ENCODE measurements around the gene PLA2G2C.

The PLA2G2C gene

DNA sequence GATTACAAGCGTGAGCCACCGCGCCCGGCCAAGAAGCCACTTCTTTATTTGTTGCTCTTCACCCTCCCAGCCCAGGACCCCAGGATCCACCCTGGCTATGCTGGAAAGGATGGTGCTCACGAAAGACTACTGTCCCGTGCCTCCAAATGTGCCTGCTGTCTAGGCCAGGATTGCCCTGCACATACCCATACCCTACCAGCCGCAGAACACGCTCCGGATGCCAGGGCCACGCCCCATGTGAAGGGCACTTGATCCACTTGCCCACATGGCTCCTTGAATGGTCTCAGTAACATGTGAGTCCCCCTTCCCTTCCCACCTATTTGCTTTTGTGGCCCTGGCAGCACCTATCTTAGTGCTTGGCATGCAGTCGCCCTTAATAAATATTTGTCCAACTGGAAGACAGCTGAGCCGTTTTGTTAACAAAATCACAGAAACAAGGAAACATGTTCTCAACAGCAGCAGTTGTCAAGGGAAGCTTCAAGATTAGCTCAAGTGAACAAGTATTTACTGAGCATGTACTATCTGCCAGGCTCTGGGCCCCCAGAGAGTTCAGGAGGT lies 14.2 kb downstream of the PLA2G2C start:
- in situ Hi-C loops (cut with MboI; ENCODE audit: low sequenced_read_pairs, unreplicated experiment), result loop anchor here (25.0 kb wide), 1 partner anchor 260 kb away; the partner anchor contains the start of gene PLA2G2E
- no peak for DNase-seq (ENCODE audit: low spot score)
- TF ChIP-seq, protein P1, sequence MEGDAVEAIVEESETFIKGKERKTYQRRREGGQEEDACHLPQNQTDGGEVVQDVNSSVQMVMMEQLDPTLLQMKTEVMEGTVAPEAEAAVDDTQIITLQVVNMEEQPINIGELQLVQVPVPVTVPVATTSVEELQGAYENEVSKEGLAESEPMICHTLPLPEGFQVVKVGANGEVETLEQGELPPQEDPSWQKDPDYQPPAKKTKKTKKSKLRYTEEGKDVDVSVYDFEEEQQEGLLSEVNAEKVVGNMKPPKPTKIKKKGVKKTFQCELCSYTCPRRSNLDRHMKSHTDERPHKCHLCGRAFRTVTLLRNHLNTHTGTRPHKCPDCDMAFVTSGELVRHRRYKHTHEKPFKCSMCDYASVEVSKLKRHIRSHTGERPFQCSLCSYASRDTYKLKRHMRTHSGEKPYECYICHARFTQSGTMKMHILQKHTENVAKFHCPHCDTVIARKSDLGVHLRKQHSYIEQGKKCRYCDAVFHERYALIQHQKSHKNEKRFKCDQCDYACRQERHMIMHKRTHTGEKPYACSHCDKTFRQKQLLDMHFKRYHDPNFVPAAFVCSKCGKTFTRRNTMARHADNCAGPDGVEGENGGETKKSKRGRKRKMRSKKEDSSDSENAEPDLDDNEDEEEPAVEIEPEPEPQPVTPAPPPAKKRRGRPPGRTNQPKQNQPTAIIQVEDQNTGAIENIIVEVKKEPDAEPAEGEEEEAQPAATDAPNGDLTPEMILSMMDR (IDR thresholded peaks at IDR 0.05; ENCODE audit: borderline replicate concordance, control extremely low read depth, extremely low read depth, insufficient read depth, missing control alignments), result no peak

DNA sequence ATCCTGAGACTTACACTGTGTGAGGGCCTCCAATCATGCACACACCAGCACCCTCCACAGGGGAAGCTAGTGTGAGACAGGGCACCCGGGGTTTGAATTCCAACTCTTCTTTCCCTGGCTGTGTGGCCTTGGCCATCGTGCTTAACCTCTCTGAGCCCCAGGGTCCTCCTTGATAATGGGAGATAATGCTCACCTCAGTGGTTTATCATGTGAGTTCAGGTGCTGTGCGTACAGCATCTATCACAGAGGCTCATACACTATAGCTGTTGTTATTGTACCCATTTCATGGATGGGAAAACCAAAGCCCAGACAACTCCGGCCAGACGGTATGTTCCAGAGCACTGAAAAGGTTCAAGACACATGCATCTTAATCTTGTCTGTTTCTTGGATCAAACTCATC lies 16.4 kb downstream of the PLA2G2C start:
- DNase-seq (ENCODE audit: low spot score), result no peak
- TF ChIP-seq, protein P1 (IDR thresholded peaks at IDR 0.05; ENCODE audit: borderline replicate concordance, control extremely low read depth, extremely low read depth, insufficient read depth, missing control alignments), result no peak
- in situ Hi-C loops (cut with MboI; ENCODE audit: low sequenced_read_pairs, unreplicated experiment), result loop anchor here (25.0 kb wide), 1 partner anchor 258 kb away; the partner anchor contains the start of gene PLA2G2E

DNA sequence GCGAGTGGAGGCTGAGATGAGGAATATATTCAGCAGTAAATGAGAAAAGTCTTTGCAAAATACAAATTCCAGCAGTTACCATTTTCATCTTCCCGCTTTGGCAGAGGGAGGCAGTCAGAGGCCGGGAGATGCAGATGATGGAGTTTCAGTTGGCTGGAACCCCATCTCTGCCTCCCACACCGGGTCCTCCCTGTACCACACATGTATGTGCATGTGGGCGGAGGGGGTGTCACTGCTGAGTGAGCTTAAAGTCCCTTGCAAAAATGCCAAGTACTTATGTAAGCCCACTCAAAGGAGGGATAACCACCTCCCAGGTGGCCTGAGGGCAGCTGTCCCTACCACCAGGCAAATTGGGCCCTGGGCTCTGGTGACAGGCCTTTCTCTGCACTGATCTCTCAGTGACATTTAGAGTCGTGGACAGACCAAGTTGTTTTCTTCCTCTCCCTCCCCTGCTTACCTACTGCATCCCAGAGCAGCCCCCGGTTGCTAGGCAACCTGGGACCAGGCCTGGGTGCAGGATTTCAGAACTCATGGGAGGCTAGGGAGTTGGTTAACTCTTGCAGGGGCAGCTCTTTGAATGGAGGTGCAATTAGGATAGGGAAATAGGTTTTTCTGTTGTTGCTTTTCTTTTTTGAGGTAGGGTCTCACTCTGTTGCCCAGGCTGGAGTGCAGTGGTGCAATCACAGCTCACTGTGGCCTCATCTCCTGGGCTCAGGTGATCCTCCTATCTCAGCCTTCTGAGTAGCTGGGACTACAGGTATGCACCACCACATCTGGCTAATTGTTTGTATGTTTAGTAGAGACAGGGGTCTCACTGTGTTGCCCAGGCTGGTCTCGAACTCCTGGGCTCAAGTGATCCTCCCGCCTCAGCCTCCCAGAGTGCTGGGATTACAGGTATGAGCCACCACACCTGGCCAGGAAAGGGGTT lies 17.5 kb downstream of the PLA2G2C start:
- TF ChIP-seq, protein P1 (IDR thresholded peaks at IDR 0.05; ENCODE audit: borderline replicate concordance, control extremely low read depth, extremely low read depth, insufficient read depth, missing control alignments), result no peak
- no peak for DNase-seq (ENCODE audit: low spot score)
- in situ Hi-C loops (cut with MboI; ENCODE audit: low sequenced_read_pairs, unreplicated experiment), result loop anchor here (25.0 kb wide), 1 partner anchor 257 kb away; the partner anchor contains the start of gene PLA2G2E

DNA sequence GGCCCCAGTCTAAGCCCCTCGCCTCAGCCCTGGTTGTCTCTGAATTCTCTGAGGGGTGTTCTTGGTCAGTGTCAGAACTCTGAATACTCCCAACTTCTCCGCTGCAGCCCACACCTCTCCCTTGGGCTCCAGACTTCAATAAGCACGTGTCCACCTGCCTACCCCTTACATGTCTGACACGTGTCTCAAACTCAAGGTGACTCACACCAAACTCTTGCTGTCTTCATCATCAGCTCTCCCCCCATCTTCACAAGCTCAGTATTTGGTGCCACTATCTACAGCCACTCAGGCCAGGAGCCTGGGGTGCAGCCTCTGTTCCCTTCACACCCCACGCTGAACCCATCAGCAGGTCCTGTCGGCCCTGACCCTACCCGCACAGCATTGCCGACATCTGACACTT lies 19.2 kb downstream of the PLA2G2C start:
- TF ChIP-seq, protein P1 (IDR thresholded peaks at IDR 0.05; ENCODE audit: borderline replicate concordance, control extremely low read depth, extremely low read depth, insufficient read depth, missing control alignments), result no peak
- DNase-seq (ENCODE audit: low spot score), result no peak
- in situ Hi-C loops (cut with MboI; ENCODE audit: low sequenced_read_pairs, unreplicated experiment), result loop anchor here (25.0 kb wide), 1 partner anchor 255 kb away; the partner anchor contains the start of gene PLA2G2E

DNA sequence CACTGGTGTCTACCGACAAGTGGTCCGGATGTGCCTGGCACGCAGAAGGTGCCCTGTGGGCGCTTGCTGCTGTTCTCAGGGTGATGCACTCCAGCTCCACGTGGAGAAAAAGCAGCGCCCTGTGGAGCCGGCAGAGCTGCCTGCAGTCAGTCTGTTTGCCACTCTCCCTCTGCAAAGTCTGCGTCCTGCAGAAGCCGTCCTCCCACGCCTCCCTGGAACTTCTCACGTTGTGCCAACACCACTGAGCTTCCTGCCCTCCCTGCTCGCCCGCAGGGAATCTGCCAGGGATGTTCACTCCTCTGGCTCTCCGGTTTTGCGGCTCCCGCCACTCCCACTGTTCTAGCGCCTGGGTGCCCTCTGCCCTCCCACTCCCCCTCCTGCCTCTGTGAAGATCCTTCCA lies 20.3 kb downstream of the PLA2G2C start:
- DNase-seq (ENCODE audit: low spot score), result no peak

DNA sequence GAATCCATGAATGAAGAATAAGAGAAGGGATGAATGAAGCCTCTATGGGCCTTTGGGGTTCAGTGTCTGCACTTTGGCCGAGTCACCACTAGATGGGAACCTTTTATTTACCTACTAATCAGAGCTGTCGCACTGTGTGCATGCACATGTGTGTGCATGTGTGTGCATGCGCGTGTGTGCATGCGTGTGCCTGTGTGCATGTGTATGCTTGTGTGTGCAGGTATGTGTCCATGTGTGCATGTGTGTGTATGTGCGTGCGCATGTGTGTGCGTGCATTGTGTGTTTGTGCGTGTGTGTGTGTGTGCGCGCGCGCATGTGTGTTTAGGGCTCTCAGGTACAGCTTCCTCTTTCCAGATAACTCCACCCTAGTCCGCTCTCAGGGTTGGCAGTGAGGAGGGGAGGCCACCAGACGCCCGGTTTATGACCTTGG lies 20.8 kb downstream of the PLA2G2C start:
- peak; percentile 63 for DNase-seq (ENCODE audit: low spot score)
- TF ChIP-seq, protein P1 (IDR thresholded peaks at IDR 0.05; ENCODE audit: borderline replicate concordance, control extremely low read depth, extremely low read depth, insufficient read depth, missing control alignments), result peak; percentile 20
- in situ Hi-C loops (cut with MboI; ENCODE audit: low sequenced_read_pairs, unreplicated experiment), result loop anchor here (25.0 kb wide), 1 partner anchor 253 kb away; the partner anchor contains the start of gene PLA2G2E

More for the DNA sequence above, 20.3 kb downstream of the PLA2G2C start:
- TF ChIP-seq, protein P1 (IDR thresholded peaks at IDR 0.05; ENCODE audit: borderline replicate concordance, control extremely low read depth, extremely low read depth, insufficient read depth, missing control alignments), result no peak
- in situ Hi-C loops (cut with MboI; ENCODE audit: low sequenced_read_pairs, unreplicated experiment), result loop anchor here (25.0 kb wide), 1 partner anchor 254 kb away; the partner anchor contains the start of gene PLA2G2E
